Erythroblast (primary cell): ENCODE data around the gene PCNT.
"Not testable (repeated sequence)": the region's sequence is repeated elsewhere in the genome, so short reads cannot be mapped to it uniquely, and the experiment has no call there.

ENCODE experiments used
- GATA1 ChIP-seq: IDR thresholded peaks from 2 replicates; pipeline ENCODE4 v1.6.1; 2011; ENCODE audit warnings: low read depth, mild to moderate bottlenecking, control low read depth, low read length, moderate library complexity
- POLR2A ChIP-seq: IDR thresholded peaks from 2 replicates; pipeline ENCODE4 v1.6.1; 2011; ENCODE audit warnings: mild to moderate bottlenecking, low read length

DNA sequence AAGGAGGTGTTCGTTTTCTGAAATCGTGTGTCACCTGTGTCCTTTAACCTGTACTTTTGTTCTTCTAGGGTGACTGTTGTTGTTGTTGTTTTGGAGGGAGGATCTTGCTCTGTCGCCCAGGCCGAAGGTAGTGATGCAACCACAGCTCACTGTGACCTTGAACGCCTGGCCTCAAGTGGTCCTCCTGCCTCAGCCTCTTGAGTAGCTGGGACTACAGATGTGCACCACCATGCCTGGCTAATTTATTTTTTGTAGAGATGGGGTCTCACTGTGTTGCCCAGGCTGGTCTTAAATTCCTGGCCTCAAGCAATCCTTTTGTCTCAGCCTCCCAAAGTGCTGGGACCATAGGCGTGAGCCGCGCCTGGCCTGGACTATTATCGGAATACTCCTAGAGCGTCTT is 49.0 kb downstream of the PCNT start:
- TF ChIP-seq POLR2A, GATA1: not testable (repeated sequence)
